ENCODE results near the gene ATP8A1.

DNA sequence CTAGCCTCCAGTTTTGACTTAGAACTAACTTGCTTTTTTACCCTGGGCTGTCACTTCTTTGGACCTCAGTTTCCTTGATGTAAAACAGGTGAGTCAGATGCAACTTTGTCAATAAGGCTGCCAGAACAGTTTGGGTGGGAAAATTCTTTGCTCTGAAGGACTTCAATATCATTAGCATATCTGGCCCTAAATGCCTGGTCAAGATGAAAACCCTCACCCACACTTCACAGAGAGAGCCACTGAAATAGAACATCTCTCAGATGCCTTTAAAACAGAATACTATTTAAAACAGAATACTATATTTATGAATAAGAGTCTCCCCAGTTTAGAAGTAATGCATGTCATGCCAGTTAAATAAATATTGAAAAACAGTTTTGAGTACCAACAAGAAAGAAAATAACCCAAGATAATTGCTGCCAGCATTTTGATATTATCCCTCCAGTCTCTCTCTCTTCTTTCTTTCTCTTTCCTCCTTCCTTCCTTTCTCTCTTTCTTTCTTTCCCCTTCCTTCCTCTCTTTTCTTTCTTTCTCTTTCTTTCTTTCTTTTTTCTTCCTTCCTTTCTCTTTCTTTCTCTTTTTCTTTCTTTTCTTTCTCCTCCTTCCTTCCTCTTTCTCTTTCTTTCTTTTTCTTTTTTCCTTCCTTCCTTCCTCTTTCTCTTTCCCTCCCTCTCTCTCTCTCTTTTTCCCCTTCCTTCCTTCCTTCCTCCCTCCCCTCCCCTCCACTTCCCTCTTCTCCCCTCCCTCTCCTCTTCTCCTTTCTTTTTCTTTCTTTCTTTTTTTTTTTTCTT is 292.4 kb downstream of the ATP8A1 start:
- no peak for TF ChIP-seq ZNF274 (IDR thresholded peaks at IDR 0.05; ENCODE audit: low read depth, low read length)
- no peak for TF ChIP-seq YY1 (IDR thresholded peaks at IDR 0.05; ENCODE audit: insufficient read depth, insufficient read length)

Measured in NT2/D1 (cell line).